DOHH2 (cell line): Measurements from ENCODE around the gene ASTN1.

ENCODE experiments used
- CTCF ChIP-seq: fragments of 200-600 bp; sonication (generic); IDR thresholded peaks from one replicate; pipeline ENCODE4 v1.5.1; 2014; ENCODE audit warnings: antibody characterized with exemption, mild to moderate bottlenecking, low read depth, low read length; ENCODE audit not compliant: poor library complexity, severe bottlenecking
- EZH2phosphoT487 ChIP-seq: fragments of 200-600 bp; sonication (generic); IDR thresholded peaks from 2 replicates; pipeline ENCODE4 v1.6.1; 2017; ENCODE audit warnings: borderline replicate concordance, mild to moderate bottlenecking, antibody characterized with exemption, low read length, moderate library complexity, mixed read lengths

DNA sequence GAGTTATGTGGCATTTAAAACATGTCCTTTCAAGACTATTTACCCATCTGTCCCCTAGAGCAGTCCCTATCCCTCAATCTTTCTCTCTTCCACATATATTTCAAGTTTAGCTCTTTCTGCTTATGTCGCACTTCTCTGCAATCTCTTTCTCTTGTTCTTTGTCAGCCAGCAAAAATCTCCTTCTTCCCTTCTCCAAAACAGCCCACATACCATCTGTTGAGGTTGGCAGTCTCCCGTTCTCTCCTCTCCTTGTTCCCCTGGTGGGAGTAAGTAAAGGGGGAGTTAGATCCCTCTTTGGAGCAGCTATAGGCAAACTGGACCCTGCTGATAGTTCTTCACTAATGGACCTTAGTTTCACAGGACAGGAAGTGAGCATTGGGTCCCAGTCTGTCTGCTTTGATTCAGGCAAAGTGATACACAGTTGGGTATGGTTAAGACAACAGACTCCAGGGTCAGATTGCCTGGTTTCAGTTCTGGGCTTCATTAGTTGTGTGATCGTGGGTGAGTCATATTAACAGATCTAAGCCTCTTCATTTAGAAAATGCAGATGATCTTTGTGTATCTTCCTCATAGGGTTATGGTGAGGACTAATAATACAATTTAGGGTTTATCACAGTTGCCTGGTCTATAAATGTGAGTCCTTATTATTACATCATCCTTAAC is 25.9 kb upstream of the ASTN1 start:
- no peak for TF ChIP-seq CTCF
- no peak for TF ChIP-seq EZH2phosphoT487
